IMR-90 (cell line): Measurements from ENCODE around the gene SLC5A10. TPM values are rescaled to one million over a fixed set of nuclear protein-coding genes. Genes with fewer than 3 reads are reported as not detected.

Source experiments
- ATAC-seq: fragments of 200-7000 bp; cut with Tn5 transposase; 2 replicates; pipeline ENCODE4 v1.9.1; 2020; ENCODE audit warnings: low read depth, mild to moderate bottlenecking, moderate library complexity
- BruUV-seq: library from RNA; stranded (reverse); fragments of 400-500 nt; replicated peaks from 2 replicates; lab custom pipeline; 2021; lab: Mats Ljungman, UMichigan
- CTCF ChIA-PET: fragments of 300-600 bp; formaldehyde crosslinking; extraction: SDS; loops from one replicate; lab custom pipeline; 2021; ENCODE audit warnings: antibody characterized with exemption; lab: Yijun Ruan, JAX
- POLR2A ChIA-PET: fragments of 300-600 bp; sonication (Branson Sonifier 250); formaldehyde crosslinking; loops from one replicate; lab custom pipeline; 2022; ENCODE audit warnings: antibody characterized with exemption; ENCODE audit not compliant: unreplicated experiment; lab: Charles Lee
- DNase-seq: peaks from one replicate; pipeline ENCODE4 v3.0.0; 2013
- H2AFZ ChIP-seq: replicated peaks from 2 replicates; pipeline ENCODE3; 2013; ENCODE audit warnings: low read length, mild to moderate bottlenecking; ENCODE audit not compliant: poor library complexity
- H2AK5ac ChIP-seq: 2 replicates; pipeline ENCODE4 v1.6.1; 2013; ENCODE audit warnings: low read depth, low read length, inconsistent platforms
- H2AK9ac ChIP-seq: replicated peaks from 2 replicates; pipeline ENCODE3; 2013; ENCODE audit warnings: mild to moderate bottlenecking, low read depth, low read length, moderate library complexity; ENCODE audit not compliant: poor library complexity
- H2BK120ac ChIP-seq: 2 replicates; pipeline ENCODE4 v1.6.1; 2013; ENCODE audit warnings: low read depth, low read length, inconsistent platforms
- H2BK15ac ChIP-seq: 3 replicates; pipeline ENCODE4 v1.6.1; 2013; ENCODE audit warnings: low read depth, low read length, inconsistent platforms
- H2BK20ac ChIP-seq: 2 replicates; pipeline ENCODE4 v1.6.1; 2013; ENCODE audit warnings: low read depth, mild to moderate bottlenecking, inconsistent platforms, low read length, moderate library complexity
- H2BK5ac ChIP-seq: 2 replicates; pipeline ENCODE4 v1.6.1; 2013; ENCODE audit warnings: mild to moderate bottlenecking, low read depth, low read length, inconsistent platforms; ENCODE audit not compliant: poor library complexity, severe bottlenecking
- H3K14ac ChIP-seq: replicated peaks from 2 replicates; pipeline ENCODE4 v1.6.1; 2013; ENCODE audit warnings: low read depth, low read length, inconsistent platforms
- H3K18ac ChIP-seq: 2 replicates; pipeline ENCODE4 v1.6.1; 2013; ENCODE audit warnings: low read depth, low read length, control low read depth
- H3K23ac ChIP-seq: 2 replicates; pipeline ENCODE4 v1.6.1; 2013; ENCODE audit warnings: low read depth, low read length, inconsistent platforms
- H3K27ac ChIP-seq: 2 replicates; pipeline ENCODE4 v1.5.1; 2013; ENCODE audit warnings: mild to moderate bottlenecking, control low read depth, low read length; ENCODE audit not compliant: insufficient read depth
- H3K27me3 ChIP-seq: 2 replicates; pipeline ENCODE4 v1.6.1; 2013; ENCODE audit warnings: low read length; ENCODE audit not compliant: control insufficient read depth, insufficient read depth
- H3K36me3 ChIP-seq: 2 replicates; pipeline ENCODE4 v1.6.1; 2013; ENCODE audit warnings: low read length, mixed read lengths; ENCODE audit not compliant: control insufficient read depth, insufficient read depth
- H3K4ac ChIP-seq: 2 replicates; pipeline ENCODE4 v1.6.1; 2013; ENCODE audit warnings: low read depth, low read length, inconsistent platforms
- H3K4me1 ChIP-seq: 2 replicates; pipeline ENCODE4 v1.6.1; 2013; ENCODE audit warnings: low read length, mixed read lengths; ENCODE audit not compliant: control insufficient read depth, insufficient read depth
- H3K4me2 ChIP-seq: 2 replicates; pipeline ENCODE4 v1.6.1; 2013; ENCODE audit warnings: low read depth, mild to moderate bottlenecking, control low read depth, low read length, moderate library complexity
- H3K4me3 ChIP-seq: 2 replicates; pipeline ENCODE4 v1.5.1; 2013; ENCODE audit warnings: low read depth, mild to moderate bottlenecking, control low read depth, low read length, moderate library complexity; ENCODE audit not compliant: insufficient read depth
- H3K56ac ChIP-seq: 2 replicates; pipeline ENCODE4 v1.6.1; 2013; ENCODE audit warnings: low read length, inconsistent platforms; ENCODE audit not compliant: insufficient read depth; ENCODE audit errors: extremely low read depth
- H3K79me1 ChIP-seq, 2 experiments: 2 replicates each; pipeline ENCODE4 v1.6.1; 2013; ENCODE audit warnings: low read length in 2 of 2, inconsistent platforms in 1 of 2, low read depth in 1 of 2
- H3K9ac ChIP-seq: 2 replicates; pipeline ENCODE4 v1.6.1; 2013; ENCODE audit warnings: low read depth, low read length, control low read depth
- H3K9me1 ChIP-seq: 2 replicates; pipeline ENCODE4 v1.6.1; 2013; ENCODE audit warnings: low read length, inconsistent platforms; ENCODE audit not compliant: insufficient read depth
- H3K9me3 ChIP-seq: 2 replicates; pipeline ENCODE4 v1.6.1; 2013; ENCODE audit warnings: low read length; ENCODE audit not compliant: control insufficient read depth, insufficient read depth
- H4K20me1 ChIP-seq: 2 replicates; pipeline ENCODE4 v1.6.1; 2013; ENCODE audit warnings: low read length, inconsistent platforms; ENCODE audit not compliant: insufficient read depth
- H4K5ac ChIP-seq: 2 replicates; pipeline ENCODE4 v1.6.1; 2013; ENCODE audit warnings: mild to moderate bottlenecking, low read depth, low read length, control low read depth
- H4K8ac ChIP-seq, 2 experiments: 2 replicates each; pipeline ENCODE4 v1.6.1; 2013; ENCODE audit warnings: low read depth in 2 of 2, low read length in 2 of 2, control low read depth in 1 of 2, inconsistent platforms in 1 of 2
- H4K91ac ChIP-seq: 2 replicates; pipeline ENCODE4 v1.6.1; 2013; ENCODE audit warnings: low read depth, low read length, inconsistent platforms; ENCODE audit not compliant: insufficient read depth
- BHLHE40 ChIP-seq: fragments of 150-350 bp; IDR thresholded peaks from 2 replicates; pipeline ENCODE4 v1.6.1; 2016; ENCODE audit warnings: mild to moderate bottlenecking, low read depth, low read length
- CEBPB ChIP-seq: IDR thresholded peaks from 2 replicates; pipeline ENCODE4 v1.6.1; 2012; ENCODE audit warnings: low read depth, low read length, improper control_type of control experiment
- CHD1 ChIP-seq: IDR thresholded peaks from 2 replicates; pipeline ENCODE4 v1.6.1; 2012; ENCODE audit warnings: low read depth, low read length, improper control_type of control experiment
- FOS ChIP-seq: fragments of 150-350 bp; IDR thresholded peaks from 2 replicates; pipeline ENCODE4 v1.6.1; 2016; ENCODE audit warnings: low read depth, low read length
- MAFK ChIP-seq: IDR thresholded peaks from 2 replicates; pipeline ENCODE4 v1.6.1; 2012; ENCODE audit warnings: low read depth, low read length, improper control_type of control experiment
- MAZ ChIP-seq: IDR thresholded peaks from 2 replicates; pipeline ENCODE4 v1.6.1; 2012; ENCODE audit warnings: low read depth, mild to moderate bottlenecking, low read length, improper control_type of control experiment, moderate library complexity, borderline replicate concordance
- MXI1 ChIP-seq: IDR thresholded peaks from 2 replicates; pipeline ENCODE4 v1.6.1; 2012; ENCODE audit warnings: low read depth, mild to moderate bottlenecking, low read length, moderate library complexity, borderline replicate concordance
- NFE2L2 ChIP-seq: fragments of 150-350 bp; IDR thresholded peaks from 2 replicates; pipeline ENCODE4 v1.6.1; 2016; ENCODE audit warnings: low read depth, mild to moderate bottlenecking, low read length
- POLR2A ChIP-seq: IDR thresholded peaks from 2 replicates; pipeline ENCODE4 v1.6.1; 2012; ENCODE audit warnings: mild to moderate bottlenecking, low read depth, low read length
- RCOR1 ChIP-seq: IDR thresholded peaks from 2 replicates; pipeline ENCODE4 v1.6.1; 2012; ENCODE audit warnings: mild to moderate bottlenecking, low read length, improper control_type of control experiment; ENCODE audit not compliant: insufficient replicate concordance
- SMC3 ChIP-seq: fragments of 150-350 bp; IDR thresholded peaks from 2 replicates; pipeline ENCODE4 v1.6.1; 2016; ENCODE audit warnings: low read depth, mild to moderate bottlenecking, antibody characterized with exemption, low read length, moderate library complexity
- WGBS, 2 experiments: methylation state at CpG; one replicate each; pipeline versions ENCODE4 v1.1.5 to v1.1.7; 2013; ENCODE audit warnings: missing lambda C conversion rate in 2 of 2; ENCODE audit not compliant: insufficient read length in 1 of 2; ENCODE audit errors: extremely low coverage in 2 of 2; 5-methylcytosine and 5-hydroxymethylcytosine counted together
- dilution Hi-C: fragments of 300-500 bp; cut with HindIII; formaldehyde crosslinking; loops from one replicate; pipeline ENCODE4 v1.14.3; 2018; ENCODE audit warnings: low sequenced_read_pairs; ENCODE audit not compliant: unreplicated experiment
- in situ Hi-C: fragments of 300-500 bp; cut with MboI; formaldehyde crosslinking; loops from 3 replicates; pipeline ENCODE4 v1.14.3; 2019; ENCODE audit warnings: low sequenced_read_pairs, inconsistent platforms, mixed read lengths
- intact Hi-C: fragments of 100-400 bp; cut with micrococcal nuclease; formaldehyde crosslinking; loops from 2 replicates; pipeline ENCODE4 v1.10.0; 2022
- polyA plus RNA-seq, 3 experiments: library from polyadenylated mRNA; depleted of rRNA; stranded (reverse); fragments of >200 nt; gene quantifications; 2 replicates each; pipeline ENCODE4 v1.2.3, GENCODE V29; 2012; ENCODE audit warnings: low replicate concordance in 1 of 3
- total RNA-seq: library from RNA; depleted of rRNA; stranded (reverse); fragments of >200 nt; gene quantifications from 2 replicates; pipeline ENCODE4 v1.2.3, GENCODE V29; 2012
- TF ChIP-seq, protein P1 (sequence below): conservative IDR thresholded peaks from 2 replicates; pipeline ENCODE4 v1.5.1; 2012; ENCODE audit warnings: mild to moderate bottlenecking, low read depth, low read length, improper control_type of control experiment
- TF ChIP-seq, protein P2 (sequence below): fragments of 150-350 bp; IDR thresholded peaks from 2 replicates; pipeline ENCODE4 v1.6.1; 2016; ENCODE audit warnings: low read depth, mild to moderate bottlenecking, low read length, moderate library complexity, borderline replicate concordance
- TF ChIP-seq, protein P3 (sequence below): fragments of 150-350 bp; IDR thresholded peaks from 2 replicates; pipeline ENCODE4 v1.6.1; 2017; ENCODE audit warnings: mild to moderate bottlenecking, antibody characterized with exemption, low read length, low read depth

The SLC5A10 gene
- total and polyA plus RNA-seq, 2 of the 4 experiments (the other 2 are of a cell fraction) = not detected

DNA sequence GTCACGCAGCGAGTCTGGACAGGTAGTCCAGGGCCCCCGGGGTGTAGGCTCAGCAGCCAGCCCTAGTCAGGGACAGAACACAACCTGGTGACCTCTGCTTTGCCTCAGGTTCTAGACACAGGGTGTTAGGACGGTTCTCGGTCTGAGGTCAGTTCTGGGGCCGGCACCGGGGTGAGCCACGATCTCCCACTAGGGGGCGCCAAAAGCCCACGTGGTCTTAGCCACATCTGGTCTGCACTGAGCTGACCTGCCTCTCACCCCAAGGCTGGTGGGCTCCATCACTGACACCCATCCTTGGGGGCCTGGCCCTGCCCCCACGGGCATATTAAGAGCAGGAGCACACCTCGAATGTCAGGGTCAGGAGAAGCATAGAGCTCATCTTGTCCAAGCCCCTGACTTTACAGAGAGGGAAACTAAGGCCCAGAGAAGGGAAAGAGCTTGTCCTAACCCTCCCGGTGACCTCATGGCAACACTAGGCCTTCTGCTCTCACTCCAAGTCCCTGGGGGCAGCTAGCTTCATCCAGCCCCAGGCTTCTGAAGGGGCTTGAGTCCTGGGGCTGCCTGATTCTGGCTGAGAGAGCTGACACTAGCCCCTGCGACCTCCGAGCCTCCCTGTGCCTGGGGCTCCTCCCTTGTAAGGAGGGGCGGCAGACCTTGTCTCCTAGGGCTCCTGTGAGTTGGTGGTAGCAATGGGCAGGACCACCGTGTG lies 9.0 kb downstream of the SLC5A10 start:
- no peaks in the 10 kb centered on the region for H4K20me1 ChIP-seq
- H3K23ac ChIP-seq = no peak overlapping the region
- no peak overlapping the region for H2BK120ac ChIP-seq
- 49% methylated on average over 4 of the region's 17 CpGs; no CpG with 5 or more reads in 1 of the 2 experiments for WGBS, 2 experiments
- peaks cover 4% of the 10 kb centered on the region; the same call in 1 of the 2 replicates for H3K9me1 ChIP-seq
- no peak overlapping the region for H4K5ac ChIP-seq
- no peaks in the 10 kb centered on the region for H3K36me3 ChIP-seq
- H3K9me3 ChIP-seq = no peaks in the 10 kb centered on the region
- peaks cover 12% of the 10 kb centered on the region for H3K4me1 ChIP-seq
- no peak overlapping the region for H2BK5ac ChIP-seq
- no peak overlapping the region for H3K4me3 ChIP-seq
- H2AK9ac ChIP-seq = peak overlapping the region; percentile 94
- ChIA-PET POLR2A (no interaction called here), CTCF (interaction anchor here (0.6 to 0.7 kb wide), 4 partner anchors 13 to 41 kb away, joined by 3 to 5 read pairs (median 4); no protein-coding TSS in a partner anchor)
- no peak overlapping the region for H3K14ac ChIP-seq
- in situ Hi-C loops (no loop called here), dilution Hi-C loops (no loop called here), intact Hi-C loops (loop anchor here (2.0 kb wide), 1 partner anchor 44 kb away; the partner anchor contains the start of gene FAM83G)
- H3K18ac ChIP-seq = no peak overlapping the region
- no peaks in the 10 kb centered on the region for H3K27me3 ChIP-seq
- H3K79me1 ChIP-seq = no peaks in the 10 kb centered on the region; a peak in 1 of 4 replicates
- H2AK5ac ChIP-seq = peak overlapping the region; percentile 94
- peak overlapping the region; percentile 15 for H3K4ac ChIP-seq
- no peak overlapping the region; the same call in 2 of the 3 replicates for H2BK15ac ChIP-seq
- H3K9ac ChIP-seq = no peak overlapping the region
- peak overlapping the region; percentile 10 to 47; a peak in 2 of 4 replicates for H4K8ac ChIP-seq
- peak overlapping the region; percentile 19; the same call in 1 of the 2 replicates for H4K91ac ChIP-seq
- ATAC-seq (peak; percentile 93), DNase-seq (peak; percentile 50)
- H2AFZ ChIP-seq = peak overlapping the region; percentile 81
- no peak overlapping the region for H3K56ac ChIP-seq
- H3K4me2 ChIP-seq = no peak overlapping the region
- BruUV-seq = no TSS peak
- H2BK20ac ChIP-seq = no peak overlapping the region; the same call in 1 of the 2 replicates
- no peak overlapping the region for H3K27ac ChIP-seq
- TF ChIP-seq RCOR1 (no peak), POLR2A (0 out of 2 replicates have a peak, but pooled peaks have one; percentile 39), MAFK (no peak), SMC3 (peak; percentile 83), NFE2L2 (no peak), BHLHE40 (no peak), MXI1 (no peak), MAZ (no peak), CEBPB (no peak), CHD1 (no peak), FOS (no peak)
- TF ChIP-seq, protein P1, sequence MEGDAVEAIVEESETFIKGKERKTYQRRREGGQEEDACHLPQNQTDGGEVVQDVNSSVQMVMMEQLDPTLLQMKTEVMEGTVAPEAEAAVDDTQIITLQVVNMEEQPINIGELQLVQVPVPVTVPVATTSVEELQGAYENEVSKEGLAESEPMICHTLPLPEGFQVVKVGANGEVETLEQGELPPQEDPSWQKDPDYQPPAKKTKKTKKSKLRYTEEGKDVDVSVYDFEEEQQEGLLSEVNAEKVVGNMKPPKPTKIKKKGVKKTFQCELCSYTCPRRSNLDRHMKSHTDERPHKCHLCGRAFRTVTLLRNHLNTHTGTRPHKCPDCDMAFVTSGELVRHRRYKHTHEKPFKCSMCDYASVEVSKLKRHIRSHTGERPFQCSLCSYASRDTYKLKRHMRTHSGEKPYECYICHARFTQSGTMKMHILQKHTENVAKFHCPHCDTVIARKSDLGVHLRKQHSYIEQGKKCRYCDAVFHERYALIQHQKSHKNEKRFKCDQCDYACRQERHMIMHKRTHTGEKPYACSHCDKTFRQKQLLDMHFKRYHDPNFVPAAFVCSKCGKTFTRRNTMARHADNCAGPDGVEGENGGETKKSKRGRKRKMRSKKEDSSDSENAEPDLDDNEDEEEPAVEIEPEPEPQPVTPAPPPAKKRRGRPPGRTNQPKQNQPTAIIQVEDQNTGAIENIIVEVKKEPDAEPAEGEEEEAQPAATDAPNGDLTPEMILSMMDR = peak; percentile 92
- TF ChIP-seq, protein P2, sequence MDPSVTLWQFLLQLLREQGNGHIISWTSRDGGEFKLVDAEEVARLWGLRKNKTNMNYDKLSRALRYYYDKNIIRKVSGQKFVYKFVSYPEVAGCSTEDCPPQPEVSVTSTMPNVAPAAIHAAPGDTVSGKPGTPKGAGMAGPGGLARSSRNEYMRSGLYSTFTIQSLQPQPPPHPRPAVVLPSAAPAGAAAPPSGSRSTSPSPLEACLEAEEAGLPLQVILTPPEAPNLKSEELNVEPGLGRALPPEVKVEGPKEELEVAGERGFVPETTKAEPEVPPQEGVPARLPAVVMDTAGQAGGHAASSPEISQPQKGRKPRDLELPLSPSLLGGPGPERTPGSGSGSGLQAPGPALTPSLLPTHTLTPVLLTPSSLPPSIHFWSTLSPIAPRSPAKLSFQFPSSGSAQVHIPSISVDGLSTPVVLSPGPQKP = no peak
- TF ChIP-seq, protein P3, sequence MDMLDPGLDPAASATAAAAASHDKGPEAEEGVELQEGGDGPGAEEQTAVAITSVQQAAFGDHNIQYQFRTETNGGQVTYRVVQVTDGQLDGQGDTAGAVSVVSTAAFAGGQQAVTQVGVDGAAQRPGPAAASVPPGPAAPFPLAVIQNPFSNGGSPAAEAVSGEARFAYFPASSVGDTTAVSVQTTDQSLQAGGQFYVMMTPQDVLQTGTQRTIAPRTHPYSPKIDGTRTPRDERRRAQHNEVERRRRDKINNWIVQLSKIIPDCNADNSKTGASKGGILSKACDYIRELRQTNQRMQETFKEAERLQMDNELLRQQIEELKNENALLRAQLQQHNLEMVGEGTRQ = peak; percentile 74
